Measurements from ENCODE around the gene ARHGEF33. TPM values are rescaled to one million over a fixed set of nuclear protein-coding genes. Genes with fewer than 3 reads are reported as not detected.

The ARHGEF33 gene
- polyA plus RNA-seq, 2 donors: 0.05 to 0.24 TPM

- no peak overlapping the region for H3K27ac ChIP-seq (ENCODE audit: low read depth in 2 of 2, low read length in 1 of 2)
- no peaks in the 10 kb centered on the region for H3K9me3 ChIP-seq (ENCODE audit: control insufficient read depth in 2 of 2, insufficient read depth in 1 of 2, low read depth in 1 of 2, low read length in 1 of 2)
- H3K27me3 ChIP-seq (ENCODE audit: control insufficient read depth in 1 of 2, insufficient read depth in 2 of 2, low read length in 2 of 2): no peaks in the 10 kb centered on the region
- H3K4me1 ChIP-seq (ENCODE audit: control insufficient read depth in 2 of 2, insufficient read depth in 2 of 2, low read length in 1 of 2): no peaks in the 10 kb centered on the region
- 60 to 72% methylated on average over 1 of the region's 1 CpG for WGBS, 2 donors
- no peak overlapping the region for H3K4me3 ChIP-seq (ENCODE audit: low read depth in 1 of 2, low read length in 2 of 2)
- H3K36me3 ChIP-seq (ENCODE audit: control insufficient read depth in 2 of 2, insufficient read depth in 2 of 2, low read length in 1 of 2): no peaks in the 10 kb centered on the region
Measured at GRCh38 chr2:38907242-38907641, 17.6 kb downstream of the ARHGEF33 start.

- Histone ChIP-seq H3K27ac (ENCODE audit: low read depth in 2 of 2, low read length in 1 of 2) (no peak overlapping the region), H3K36me3 (ENCODE audit: control insufficient read depth in 2 of 2, insufficient read depth in 2 of 2, low read length in 1 of 2) (no peaks in the 10 kb centered on the region), H3K4me1 (ENCODE audit: control insufficient read depth in 2 of 2, insufficient read depth in 2 of 2, low read length in 1 of 2) (no peaks in the 10 kb centered on the region), H3K9me3 (ENCODE audit: control insufficient read depth in 2 of 2, insufficient read depth in 1 of 2, low read depth in 1 of 2, low read length in 1 of 2) (no peaks in the 10 kb centered on the region), H3K4me3 (ENCODE audit: low read depth in 1 of 2, low read length in 2 of 2) (no peak overlapping the region), H3K27me3 (ENCODE audit: control insufficient read depth in 1 of 2, insufficient read depth in 2 of 2, low read length in 2 of 2) (no peaks in the 10 kb centered on the region)
- WGBS, 2 donors: 69 to 78% methylated on average over 2 of the region's 2 CpGs
Measured at GRCh38 chr2:38907743-38908562, 18.3 kb downstream of the ARHGEF33 start.

- Histone ChIP-seq H3K4me1 (ENCODE audit: control insufficient read depth in 2 of 2, insufficient read depth in 2 of 2, low read length in 1 of 2) (no peaks in the 10 kb centered on the region), H3K27ac (ENCODE audit: low read depth in 2 of 2, low read length in 1 of 2) (no peak overlapping the region), H3K9me3 (ENCODE audit: control insufficient read depth in 2 of 2, insufficient read depth in 1 of 2, low read depth in 1 of 2, low read length in 1 of 2) (no peaks in the 10 kb centered on the region), H3K4me3 (ENCODE audit: low read depth in 1 of 2, low read length in 2 of 2) (no peak overlapping the region), H3K36me3 (ENCODE audit: control insufficient read depth in 2 of 2, insufficient read depth in 2 of 2, low read length in 1 of 2) (no peaks in the 10 kb centered on the region), H3K27me3 (ENCODE audit: control insufficient read depth in 1 of 2, insufficient read depth in 2 of 2, low read length in 2 of 2) (no peaks in the 10 kb centered on the region)
- 96% methylated on average over 1 of the region's 1 CpG for WGBS, 2 donors
Measured at GRCh38 chr2:38909872-38910271, 20.2 kb downstream of the ARHGEF33 start.

- no peaks in the 10 kb centered on the region for H3K4me1 ChIP-seq (ENCODE audit: control insufficient read depth in 2 of 2, insufficient read depth in 2 of 2, low read length in 1 of 2)
- H3K9me3 ChIP-seq (ENCODE audit: control insufficient read depth in 2 of 2, insufficient read depth in 1 of 2, low read depth in 1 of 2, low read length in 1 of 2): no peaks in the 10 kb centered on the region
- H3K36me3 ChIP-seq (ENCODE audit: control insufficient read depth in 2 of 2, insufficient read depth in 2 of 2, low read length in 1 of 2): no peaks in the 10 kb centered on the region
- no peak overlapping the region for H3K27ac ChIP-seq (ENCODE audit: low read depth in 2 of 2, low read length in 1 of 2)
- H3K4me3 ChIP-seq (ENCODE audit: low read depth in 1 of 2, low read length in 2 of 2): no peak overlapping the region
- 91 to 94% methylated on average over 1 of the region's 1 CpG for WGBS, 2 donors
- H3K27me3 ChIP-seq (ENCODE audit: control insufficient read depth in 1 of 2, insufficient read depth in 2 of 2, low read length in 2 of 2): no peaks in the 10 kb centered on the region
Measured at GRCh38 chr2:38911191-38911590, 21.5 kb downstream of the ARHGEF33 start.

- H3K36me3 ChIP-seq (ENCODE audit: control insufficient read depth in 2 of 2, insufficient read depth in 2 of 2, low read length in 1 of 2): no peaks in the 10 kb centered on the region
- 64 to 97% methylated on average over 1 of the region's 1 CpG for WGBS, 2 donors
- H3K27me3 ChIP-seq (ENCODE audit: control insufficient read depth in 1 of 2, insufficient read depth in 2 of 2, low read length in 2 of 2): no peaks in the 10 kb centered on the region
- no peaks in the 10 kb centered on the region for H3K4me1 ChIP-seq (ENCODE audit: control insufficient read depth in 2 of 2, insufficient read depth in 2 of 2, low read length in 1 of 2)
- no peak overlapping the region for H3K27ac ChIP-seq (ENCODE audit: low read depth in 2 of 2, low read length in 1 of 2)
- no peak overlapping the region for H3K4me3 ChIP-seq (ENCODE audit: low read depth in 1 of 2, low read length in 2 of 2)
- no peaks in the 10 kb centered on the region for H3K9me3 ChIP-seq (ENCODE audit: control insufficient read depth in 2 of 2, insufficient read depth in 1 of 2, low read depth in 1 of 2, low read length in 1 of 2)
Measured at GRCh38 chr2:38912619-38913018, 22.9 kb downstream of the ARHGEF33 start.

GRCh38 chr2:38922389-38922788, 32.7 kb downstream of the ARHGEF33 start:
- 91 to 92% methylated on average over 4 of the region's 4 CpGs for whole genome bisulfite sequencing, 2 donors
- Histone ChIP-seq H3K27me3 (ENCODE audit: control insufficient read depth in 1 of 2, insufficient read depth in 2 of 2, low read length in 2 of 2) (no peaks in the 10 kb centered on the region), H3K27ac (ENCODE audit: low read depth in 2 of 2, low read length in 1 of 2) (no peak overlapping the region), H3K4me1 (ENCODE audit: control insufficient read depth in 2 of 2, insufficient read depth in 2 of 2, low read length in 1 of 2) (no peaks in the 10 kb centered on the region), H3K9me3 (ENCODE audit: control insufficient read depth in 2 of 2, insufficient read depth in 1 of 2, low read depth in 1 of 2, low read length in 1 of 2) (no peaks in the 10 kb centered on the region), H3K36me3 (ENCODE audit: control insufficient read depth in 2 of 2, insufficient read depth in 2 of 2, low read length in 1 of 2) (no peaks in the 10 kb centered on the region), H3K4me3 (ENCODE audit: low read depth in 1 of 2, low read length in 2 of 2) (no peak overlapping the region)

GRCh38 chr2:38922902-38923301, 33.2 kb downstream of the ARHGEF33 start:
- Histone ChIP-seq H3K9me3 (ENCODE audit: control insufficient read depth in 2 of 2, insufficient read depth in 1 of 2, low read depth in 1 of 2, low read length in 1 of 2) (no peaks in the 10 kb centered on the region), H3K4me3 (ENCODE audit: low read depth in 1 of 2, low read length in 2 of 2) (no peak overlapping the region), H3K27ac (ENCODE audit: low read depth in 2 of 2, low read length in 1 of 2) (no peak overlapping the region), H3K4me1 (ENCODE audit: control insufficient read depth in 2 of 2, insufficient read depth in 2 of 2, low read length in 1 of 2) (no peaks in the 10 kb centered on the region), H3K27me3 (ENCODE audit: control insufficient read depth in 1 of 2, insufficient read depth in 2 of 2, low read length in 2 of 2) (no peaks in the 10 kb centered on the region), H3K36me3 (ENCODE audit: control insufficient read depth in 2 of 2, insufficient read depth in 2 of 2, low read length in 1 of 2) (no peaks in the 10 kb centered on the region)
- WGBS, 2 donors: 89 to 97% methylated on average over 2 of the region's 2 CpGs

GRCh38 chr2:38925982-38926381, 36.3 kb downstream of the ARHGEF33 start:
- no peaks in the 10 kb centered on the region for H3K36me3 ChIP-seq (ENCODE audit: control insufficient read depth in 2 of 2, insufficient read depth in 2 of 2, low read length in 1 of 2)
- H3K9me3 ChIP-seq (ENCODE audit: control insufficient read depth in 2 of 2, insufficient read depth in 1 of 2, low read depth in 1 of 2, low read length in 1 of 2): no peaks in the 10 kb centered on the region
- H3K4me3 ChIP-seq (ENCODE audit: low read depth in 1 of 2, low read length in 2 of 2): no peak overlapping the region
- H3K27me3 ChIP-seq (ENCODE audit: control insufficient read depth in 1 of 2, insufficient read depth in 2 of 2, low read length in 2 of 2): no peaks in the 10 kb centered on the region
- WGBS, 2 donors: 72 to 75% methylated on average over 9 of the region's 9 CpGs
- H3K4me1 ChIP-seq (ENCODE audit: control insufficient read depth in 2 of 2, insufficient read depth in 2 of 2, low read length in 1 of 2): no peaks in the 10 kb centered on the region
- no peak overlapping the region for H3K27ac ChIP-seq (ENCODE audit: low read depth in 2 of 2, low read length in 1 of 2)

GRCh38 chr2:38930600-38930999, 40.9 kb downstream of the ARHGEF33 start:
- Histone ChIP-seq H3K4me3 (ENCODE audit: low read depth in 1 of 2, low read length in 2 of 2) (no peak overlapping the region), H3K36me3 (ENCODE audit: control insufficient read depth in 2 of 2, insufficient read depth in 2 of 2, low read length in 1 of 2) (no peaks in the 10 kb centered on the region), H3K27me3 (ENCODE audit: control insufficient read depth in 1 of 2, insufficient read depth in 2 of 2, low read length in 2 of 2) (no peaks in the 10 kb centered on the region), H3K4me1 (ENCODE audit: control insufficient read depth in 2 of 2, insufficient read depth in 2 of 2, low read length in 1 of 2) (no peaks in the 10 kb centered on the region), H3K27ac (ENCODE audit: low read depth in 2 of 2, low read length in 1 of 2) (no peak overlapping the region), H3K9me3 (ENCODE audit: control insufficient read depth in 2 of 2, insufficient read depth in 1 of 2, low read depth in 1 of 2, low read length in 1 of 2) (no peaks in the 10 kb centered on the region)
- WGBS, 2 donors: 71 to 75% methylated on average over 2 of the region's 2 CpGs

- Histone ChIP-seq H3K27ac (ENCODE audit: low read depth in 2 of 2, low read length in 1 of 2) (no peak overlapping the region), H3K27me3 (ENCODE audit: control insufficient read depth in 1 of 2, insufficient read depth in 2 of 2, low read length in 2 of 2) (no peaks in the 10 kb centered on the region), H3K4me3 (ENCODE audit: low read depth in 1 of 2, low read length in 2 of 2) (no peak overlapping the region), H3K9me3 (ENCODE audit: control insufficient read depth in 2 of 2, insufficient read depth in 1 of 2, low read depth in 1 of 2, low read length in 1 of 2) (no peaks in the 10 kb centered on the region), H3K36me3 (ENCODE audit: control insufficient read depth in 2 of 2, insufficient read depth in 2 of 2, low read length in 1 of 2) (no peaks in the 10 kb centered on the region), H3K4me1 (ENCODE audit: control insufficient read depth in 2 of 2, insufficient read depth in 2 of 2, low read length in 1 of 2) (no peaks in the 10 kb centered on the region)
- WGBS, 2 donors: 58 to 61% methylated on average over 1 of the region's 1 CpG
Measured at GRCh38 chr2:38932586-38932985, 42.9 kb downstream of the ARHGEF33 start.

All from esophagus (tissue), 2 donors.